ENCODE measurements around the gene VAMP3.

The VAMP3 gene

DNA sequence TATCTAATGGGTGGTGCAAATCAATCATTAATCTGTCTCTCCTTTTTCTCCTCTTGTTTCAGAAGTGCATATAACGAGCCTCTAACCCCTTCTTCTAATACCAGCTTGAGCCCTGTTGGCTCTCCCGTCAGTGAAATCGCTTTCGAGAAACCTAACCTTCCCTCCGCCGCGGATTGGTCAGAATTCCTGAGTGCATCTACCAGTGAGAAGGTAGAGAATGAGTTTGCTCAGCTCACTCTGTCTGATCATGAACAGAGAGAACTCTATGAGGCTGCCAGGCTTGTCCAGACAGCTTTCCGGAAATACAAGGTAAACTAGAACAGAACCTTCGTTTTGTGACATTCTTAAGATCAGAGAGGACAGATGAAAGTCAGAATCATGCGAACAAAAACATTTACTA lies 25.3 kb upstream of the VAMP3 start:
- Histone ChIP-seq H3K27me3 (replicated peaks) (no peaks in the 10 kb centered on the region), H3K36me3 (replicated peaks) (no peaks in the 10 kb centered on the region), H3K4me3 (ENCODE audit: low read depth, low read length) (no peak overlapping the region), H3K27ac (no peak overlapping the region)
- DNase-seq, result no peak
- in situ Hi-C loops (cut with HindIII; ENCODE audit: low pct_ligation_motif_present, low sequenced_read_pairs), result no loop called here
- TF ChIP-seq, protein P1, sequence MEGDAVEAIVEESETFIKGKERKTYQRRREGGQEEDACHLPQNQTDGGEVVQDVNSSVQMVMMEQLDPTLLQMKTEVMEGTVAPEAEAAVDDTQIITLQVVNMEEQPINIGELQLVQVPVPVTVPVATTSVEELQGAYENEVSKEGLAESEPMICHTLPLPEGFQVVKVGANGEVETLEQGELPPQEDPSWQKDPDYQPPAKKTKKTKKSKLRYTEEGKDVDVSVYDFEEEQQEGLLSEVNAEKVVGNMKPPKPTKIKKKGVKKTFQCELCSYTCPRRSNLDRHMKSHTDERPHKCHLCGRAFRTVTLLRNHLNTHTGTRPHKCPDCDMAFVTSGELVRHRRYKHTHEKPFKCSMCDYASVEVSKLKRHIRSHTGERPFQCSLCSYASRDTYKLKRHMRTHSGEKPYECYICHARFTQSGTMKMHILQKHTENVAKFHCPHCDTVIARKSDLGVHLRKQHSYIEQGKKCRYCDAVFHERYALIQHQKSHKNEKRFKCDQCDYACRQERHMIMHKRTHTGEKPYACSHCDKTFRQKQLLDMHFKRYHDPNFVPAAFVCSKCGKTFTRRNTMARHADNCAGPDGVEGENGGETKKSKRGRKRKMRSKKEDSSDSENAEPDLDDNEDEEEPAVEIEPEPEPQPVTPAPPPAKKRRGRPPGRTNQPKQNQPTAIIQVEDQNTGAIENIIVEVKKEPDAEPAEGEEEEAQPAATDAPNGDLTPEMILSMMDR (IDR thresholded peaks at IDR 0.05; ENCODE audit: low read depth, low read length, missing control alignments), result no peak

DNA sequence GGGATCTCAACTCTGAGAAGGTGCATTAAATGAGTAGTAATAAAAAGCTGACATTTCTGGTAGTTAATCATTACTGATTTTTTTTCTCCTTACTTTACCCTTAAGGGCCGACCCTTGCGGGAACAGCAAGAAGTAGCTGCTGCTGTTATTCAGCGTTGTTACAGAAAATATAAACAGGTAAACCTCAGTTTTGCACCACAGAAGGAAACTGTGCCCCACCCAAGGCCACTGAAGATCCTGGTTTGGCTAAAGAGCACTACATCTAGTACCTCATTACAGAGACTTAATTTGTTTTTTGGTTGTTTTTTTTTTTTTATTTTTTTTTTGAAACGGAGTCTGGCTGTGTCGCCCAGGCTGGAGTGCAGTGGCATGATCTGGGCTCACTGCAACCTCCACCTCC lies 23.5 kb upstream of the VAMP3 start:
- Histone ChIP-seq H3K4me3 (ENCODE audit: low read depth, low read length) (no peak overlapping the region), H3K36me3 (replicated peaks) (no peaks in the 10 kb centered on the region), H3K27me3 (replicated peaks) (no peaks in the 10 kb centered on the region), H3K27ac (no peak overlapping the region)
- in situ Hi-C loops (cut with HindIII; ENCODE audit: low pct_ligation_motif_present, low sequenced_read_pairs), result no loop called here
- TF ChIP-seq, protein P1 (IDR thresholded peaks at IDR 0.05; ENCODE audit: low read depth, low read length, missing control alignments), result no peak
- no peak for DNase-seq

DNA sequence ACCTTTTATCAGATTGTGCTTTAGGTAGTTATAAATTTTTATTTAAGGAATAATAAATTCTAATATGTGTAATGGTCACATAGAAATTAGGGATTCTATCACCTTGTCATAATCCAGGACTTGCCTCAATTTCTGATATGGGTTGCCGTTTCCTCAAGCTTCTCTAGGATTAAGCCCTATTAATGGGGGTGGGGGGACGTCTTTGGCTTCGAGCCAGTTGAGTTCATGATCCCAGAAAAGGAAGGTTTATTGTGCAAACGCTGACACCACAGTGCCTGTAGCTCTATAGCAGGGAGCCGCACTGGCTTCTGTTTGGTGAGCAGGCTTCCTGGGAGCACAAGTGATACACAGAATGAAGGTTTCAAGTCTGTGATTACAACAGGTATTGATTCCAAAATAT lies 22.0 kb upstream of the VAMP3 start:
- no peak for DNase-seq
- in situ Hi-C loops (cut with HindIII; ENCODE audit: low pct_ligation_motif_present, low sequenced_read_pairs), result no loop called here
- H3K36me3 ChIP-seq (replicated peaks), result no peaks in the 10 kb centered on the region
- H3K27ac ChIP-seq, result no peak overlapping the region
- H3K27me3 ChIP-seq (replicated peaks), result no peaks in the 10 kb centered on the region
- TF ChIP-seq, protein P1 (IDR thresholded peaks at IDR 0.05; ENCODE audit: low read depth, low read length, missing control alignments), result no peak
- no peak overlapping the region for H3K4me3 ChIP-seq (ENCODE audit: low read depth, low read length)

DNA sequence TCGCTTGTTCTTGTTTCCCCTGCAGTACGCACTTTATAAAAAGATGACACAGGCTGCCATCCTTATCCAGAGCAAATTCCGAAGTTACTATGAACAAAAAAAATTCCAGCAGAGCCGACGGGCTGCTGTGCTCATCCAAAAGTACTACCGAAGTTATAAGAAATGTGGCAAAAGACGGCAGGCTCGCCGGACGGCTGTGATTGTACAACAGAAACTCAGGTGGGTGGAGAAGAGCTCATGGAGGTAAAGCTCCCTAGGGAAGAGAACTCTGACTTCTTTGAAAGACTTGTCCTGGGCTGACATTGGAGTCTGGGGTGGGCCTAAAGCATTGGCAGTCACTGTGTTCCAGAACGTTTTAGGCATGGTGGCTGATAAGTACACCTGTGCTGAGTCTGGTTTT lies 19.9 kb upstream of the VAMP3 start:
- Histone ChIP-seq H3K27me3 (replicated peaks) (no peaks in the 10 kb centered on the region), H3K27ac (no peak overlapping the region), H3K36me3 (replicated peaks) (no peaks in the 10 kb centered on the region), H3K4me3 (ENCODE audit: low read depth, low read length) (no peak overlapping the region)
- TF ChIP-seq, protein P1 (IDR thresholded peaks at IDR 0.05; ENCODE audit: low read depth, low read length, missing control alignments), result no peak
- in situ Hi-C loops (cut with HindIII; ENCODE audit: low pct_ligation_motif_present, low sequenced_read_pairs), result no loop called here
- no peak for DNase-seq

DNA sequence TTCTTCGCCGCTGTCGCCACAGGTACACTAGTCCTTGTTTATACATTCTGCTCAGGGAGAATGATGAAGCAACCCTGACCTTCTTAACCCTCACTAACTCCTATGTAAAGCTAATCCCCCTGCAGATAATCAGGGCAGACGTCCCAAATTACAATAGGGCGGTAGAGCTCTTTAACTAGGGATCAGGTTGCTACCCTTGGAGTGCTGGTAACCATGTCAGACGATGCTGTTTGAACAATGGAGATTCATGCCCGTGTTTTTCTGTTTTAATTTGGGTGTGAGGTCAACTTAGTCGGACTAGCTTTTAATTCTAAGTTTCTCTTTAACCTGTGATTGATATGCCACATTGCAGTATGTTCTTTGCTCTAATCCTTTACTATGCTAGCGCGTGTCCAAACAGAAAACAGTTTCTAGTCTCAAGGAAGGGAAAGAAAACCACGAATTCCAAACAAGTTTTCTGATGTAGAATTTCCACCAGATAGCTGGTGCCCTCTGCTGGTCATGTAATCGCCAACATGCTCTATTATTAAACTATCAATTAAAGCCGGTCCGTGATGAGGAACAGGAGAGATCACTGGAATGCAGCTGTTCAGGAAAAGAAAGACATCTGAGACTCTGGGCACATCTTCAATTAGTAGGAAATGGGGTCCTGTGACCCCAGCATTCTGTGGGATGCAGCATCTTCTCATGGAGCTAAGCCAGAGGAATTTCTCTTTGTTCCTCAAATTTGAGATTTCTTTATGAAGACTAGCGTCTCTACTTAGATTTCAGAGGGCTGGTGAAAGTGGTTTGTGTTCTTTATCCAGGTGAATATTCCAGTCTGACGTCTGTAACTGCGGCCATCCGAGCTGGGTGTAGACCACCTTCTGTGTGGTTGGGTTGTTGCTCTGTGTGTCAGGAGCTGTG lies 18.3 kb upstream of the VAMP3 start:
- Histone ChIP-seq H3K27me3 (replicated peaks) (no peaks in the 10 kb centered on the region), H3K36me3 (replicated peaks) (no peaks in the 10 kb centered on the region), H3K4me3 (ENCODE audit: low read depth, low read length) (peak overlapping the region; percentile 38), H3K27ac (no peak overlapping the region)
- TF ChIP-seq, protein P1 (IDR thresholded peaks at IDR 0.05; ENCODE audit: low read depth, low read length, missing control alignments), result peak; percentile 79
- DNase-seq, result peak; percentile 62
- in situ Hi-C loops (cut with HindIII; ENCODE audit: low pct_ligation_motif_present, low sequenced_read_pairs), result no loop called here
